HepG2 (cell line): ENCODE data around the gene PPP2R2C. TPM values are rescaled to one million over a fixed set of nuclear protein-coding genes. Genes with fewer than 3 reads are reported as not detected.

Experiments
- BCL6 ChIP-seq: IDR thresholded peaks from 2 replicates; pipeline ENCODE4 v1.6.1; 2016; ENCODE audit warnings: missing genetic modification reagents, missing compliant biosample characterization
- CCDC6 ChIP-seq: sonication (generic); formaldehyde crosslinking; IDR thresholded peaks from 2 replicates; pipeline ENCODE4 v1.8.1; 2022; ENCODE audit warnings: mild to moderate bottlenecking, missing genetic modification reagents, moderate library complexity
- FOXA1 ChIP-seq, 2 experiments: fragments of 450-650 bp in 1 of 2; sonication (generic) in 1 of 2; formaldehyde crosslinking in 1 of 2; IDR thresholded peaks; 2 replicates each; pipeline versions ENCODE4 v1.4.0 to v1.6.1; 2016 to 2020; ENCODE audit warnings: missing genetic modification reagents in 1 of 2
- FOXJ3 ChIP-seq: sonication (generic); formaldehyde crosslinking; IDR thresholded peaks from 2 replicates; pipeline ENCODE4 v1.4.0; 2020; ENCODE audit warnings: missing genetic modification reagents, mild to moderate bottlenecking, borderline replicate concordance
- GATAD1 ChIP-seq: IDR thresholded peaks from 2 replicates; pipeline ENCODE4 v1.6.1; 2016; ENCODE audit warnings: missing genetic modification reagents, missing compliant biosample characterization
- GTF2F1 ChIP-seq: fragments of 150-350 bp; IDR thresholded peaks from 2 replicates; pipeline ENCODE4 v1.6.1; 2014; ENCODE audit warnings: low read length
- MBNL3 ChIP-seq: fragments of 250-450 bp; sonication (Bioruptor Pico); conservative IDR thresholded peaks from 2 replicates; pipeline ENCODE4 v1.8.0; 2022; ENCODE audit warnings: mild to moderate bottlenecking, inconsistent platforms
- SYNCRIP ChIP-seq: fragments of 200-400 bp; formaldehyde crosslinking; IDR thresholded peaks from 2 replicates; pipeline ENCODE4 v1.6.1; 2018; ENCODE audit warnings: mild to moderate bottlenecking, low read depth, low read length; ENCODE audit not compliant: insufficient read depth
- TRAFD1 ChIP-seq: sonication (generic); formaldehyde crosslinking; IDR thresholded peaks from 2 replicates; pipeline ENCODE4 v1.5.1; 2020; ENCODE audit warnings: missing genetic modification reagents, mild to moderate bottlenecking, borderline replicate concordance
- ZNF224 ChIP-seq: sonication (generic); formaldehyde crosslinking; IDR thresholded peaks from 2 replicates; pipeline ENCODE4 v1.5.0; 2020; ENCODE audit warnings: mild to moderate bottlenecking, missing genetic modification reagents
- ZNF234 ChIP-seq: sonication (generic); formaldehyde crosslinking; conservative IDR thresholded peaks from 2 replicates; pipeline ENCODE4 v1.5.1; 2020; ENCODE audit warnings: mild to moderate bottlenecking, missing genetic modification reagents
- ZNF296 ChIP-seq: sonication (generic); formaldehyde crosslinking; conservative IDR thresholded peaks from 2 replicates; pipeline ENCODE4 v1.5.0; 2020; ENCODE audit warnings: mild to moderate bottlenecking, missing genetic modification reagents
- ZNF3 ChIP-seq: IDR thresholded peaks from 2 replicates; pipeline ENCODE4 v1.7.0; 2017; ENCODE audit warnings: inconsistent platforms
- ZNF354B ChIP-seq: sonication (generic); formaldehyde crosslinking; IDR thresholded peaks from 2 replicates; pipeline ENCODE4 v1.8.0; 2022; ENCODE audit warnings: mild to moderate bottlenecking, missing genetic modification reagents
- ZNF468 ChIP-seq: sonication (generic); formaldehyde crosslinking; IDR thresholded peaks from 2 replicates; pipeline ENCODE4 v1.8.0; 2022; ENCODE audit warnings: mild to moderate bottlenecking, moderate library complexity, missing genetic modification reagents
- ZNF7 ChIP-seq: IDR thresholded peaks from 2 replicates; pipeline ENCODE4 v1.6.1; 2016; ENCODE audit warnings: missing biosample characterization, missing genetic modification reagents
- ZNF775 ChIP-seq: sonication (generic); formaldehyde crosslinking; IDR thresholded peaks from 2 replicates; pipeline ENCODE4 v1.4.0; 2020; ENCODE audit warnings: missing genetic modification reagents, mild to moderate bottlenecking, moderate library complexity, borderline replicate concordance
- ZNF879 ChIP-seq: sonication (generic); formaldehyde crosslinking; IDR thresholded peaks from 2 replicates; pipeline ENCODE4 v1.8.1; 2023; ENCODE audit warnings: missing genetic modification reagents
- polyA plus RNA-seq, 8 experiments: library from polyadenylated mRNA; depleted of rRNA in 3 of 8; stranded (reverse) in 7 of 8; unstranded in 1 of 8; fragments of >200 nt; fragmentation: Illumina TruSeq in 4 of 8; extraction: Trizol in 4 of 8; gene quantifications; 2 replicates each; pipeline versions ENCODE4 v1.2.1 to v1.2.3, GENCODE V29; 2011 to 2016; ENCODE audit warnings: low read depth in 4 of 8, missing spikeins in 1 of 8, mixed read lengths in 1 of 8; ENCODE audit not compliant: insufficient read depth in 1 of 8
- total RNA-seq, 5 experiments: library from RNA; depleted of rRNA; stranded (reverse); fragments of >200 nt; fragmentation: Illumina TruSeq; extraction: Trizol; gene quantifications; 2 replicates each; pipeline ENCODE4 v1.2.3, GENCODE V29; 2016; ENCODE audit warnings: low read depth in 1 of 5
- TF ChIP-seq, protein P1 (sequence below): sonication (generic); formaldehyde crosslinking; IDR thresholded peaks from 2 replicates; pipeline ENCODE4 v1.5.0; 2020; ENCODE audit warnings: missing genetic modification reagents
- TF ChIP-seq, protein P2 (sequence below): sonication (generic); formaldehyde crosslinking; IDR thresholded peaks from 2 replicates; pipeline ENCODE4 v1.4.0; 2020; ENCODE audit warnings: mild to moderate bottlenecking, missing genetic modification reagents

PPP2R2C gene
- total and polyA plus RNA-seq, 2 of the 13 experiments (the other 11 are each of a cell fraction or from before 2014, with no cell fraction given): 0.60 to 8.6 TPM

DNA sequence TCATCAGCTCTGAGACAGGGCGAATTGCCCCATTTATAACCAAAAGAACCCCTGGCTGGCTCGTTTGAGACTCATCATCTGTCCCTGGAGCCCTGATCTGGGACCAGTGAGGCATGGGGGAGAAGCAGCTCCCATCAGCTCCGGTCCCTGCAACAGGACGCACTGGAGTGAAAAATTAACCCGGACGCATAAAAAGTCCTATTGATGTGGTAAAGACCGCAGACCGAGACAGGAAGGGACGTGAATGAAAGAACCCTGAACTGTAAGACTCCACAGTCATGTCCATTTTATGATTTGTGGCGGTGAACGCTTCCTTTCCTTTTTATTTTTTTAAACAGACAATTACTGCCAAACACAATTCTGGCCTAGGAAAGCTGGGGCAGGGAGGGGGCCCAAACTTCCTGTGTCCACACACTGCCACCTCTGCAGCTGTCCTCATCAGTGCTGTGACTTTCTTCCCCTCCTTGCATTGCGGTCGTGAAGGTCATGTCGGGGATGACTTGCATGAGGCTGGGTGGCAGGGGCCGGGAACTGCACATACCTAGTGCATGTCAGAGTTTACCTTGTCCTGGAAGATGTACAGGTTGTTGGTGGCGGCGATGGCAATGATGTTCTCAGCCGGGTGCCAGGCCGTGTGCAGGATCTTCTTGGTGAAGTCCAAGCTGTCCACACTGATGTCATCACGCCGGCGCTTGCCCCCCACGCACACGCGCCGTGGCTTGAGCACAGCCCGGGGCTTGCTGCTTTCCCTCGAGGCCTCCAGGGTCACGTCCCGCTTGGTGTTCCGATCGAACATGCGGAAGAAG, 149.4 kb downstream of the PPP2R2C start (continued):
- no peak for TF ChIP-seq MBNL3 (CRISPR knock-in tag)
- no peak for TF ChIP-seq GTF2F1
- no peak for TF ChIP-seq ZNF879 (CRISPR knock-in tag)
- no peak for TF ChIP-seq ZNF224 (CRISPR knock-in tag)
- TF ChIP-seq TRAFD1 (CRISPR knock-in tag): no peak
- no peak for TF ChIP-seq SYNCRIP
- TF ChIP-seq, protein P1, sequence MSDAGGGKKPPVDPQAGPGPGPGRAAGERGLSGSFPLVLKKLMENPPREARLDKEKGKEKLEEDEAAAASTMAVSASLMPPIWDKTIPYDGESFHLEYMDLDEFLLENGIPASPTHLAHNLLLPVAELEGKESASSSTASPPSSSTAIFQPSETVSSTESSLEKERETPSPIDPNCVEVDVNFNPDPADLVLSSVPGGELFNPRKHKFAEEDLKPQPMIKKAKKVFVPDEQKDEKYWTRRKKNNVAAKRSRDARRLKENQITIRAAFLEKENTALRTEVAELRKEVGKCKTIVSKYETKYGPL (CRISPR knock-in tag): no peak
- no peak for TF ChIP-seq ZNF468 (CRISPR knock-in tag)
- TF ChIP-seq BCL6: 0 out of 2 replicates have a peak, but pooled peaks have one; percentile 29
- TF ChIP-seq ZNF354B (CRISPR knock-in tag): no peak
- no peak for TF ChIP-seq ZNF3 (CRISPR knock-in tag)
- no peak for TF ChIP-seq FOXJ3 (CRISPR knock-in tag)
- no peak for TF ChIP-seq FOXA1 (IDR thresholded peaks at IDR 0.05)
- TF ChIP-seq FOXA1 (CRISPR knock-in tag; IDR thresholded peaks at IDR 0.05): peak; percentile 41; the same call in 1 of the 2 replicates
- 0 out of 2 replicates have a peak, but pooled peaks have one; percentile 29 for TF ChIP-seq ZNF7
- TF ChIP-seq ZNF296: no peak
- no peak for TF ChIP-seq CCDC6 (CRISPR knock-in tag)
- TF ChIP-seq, protein P2, sequence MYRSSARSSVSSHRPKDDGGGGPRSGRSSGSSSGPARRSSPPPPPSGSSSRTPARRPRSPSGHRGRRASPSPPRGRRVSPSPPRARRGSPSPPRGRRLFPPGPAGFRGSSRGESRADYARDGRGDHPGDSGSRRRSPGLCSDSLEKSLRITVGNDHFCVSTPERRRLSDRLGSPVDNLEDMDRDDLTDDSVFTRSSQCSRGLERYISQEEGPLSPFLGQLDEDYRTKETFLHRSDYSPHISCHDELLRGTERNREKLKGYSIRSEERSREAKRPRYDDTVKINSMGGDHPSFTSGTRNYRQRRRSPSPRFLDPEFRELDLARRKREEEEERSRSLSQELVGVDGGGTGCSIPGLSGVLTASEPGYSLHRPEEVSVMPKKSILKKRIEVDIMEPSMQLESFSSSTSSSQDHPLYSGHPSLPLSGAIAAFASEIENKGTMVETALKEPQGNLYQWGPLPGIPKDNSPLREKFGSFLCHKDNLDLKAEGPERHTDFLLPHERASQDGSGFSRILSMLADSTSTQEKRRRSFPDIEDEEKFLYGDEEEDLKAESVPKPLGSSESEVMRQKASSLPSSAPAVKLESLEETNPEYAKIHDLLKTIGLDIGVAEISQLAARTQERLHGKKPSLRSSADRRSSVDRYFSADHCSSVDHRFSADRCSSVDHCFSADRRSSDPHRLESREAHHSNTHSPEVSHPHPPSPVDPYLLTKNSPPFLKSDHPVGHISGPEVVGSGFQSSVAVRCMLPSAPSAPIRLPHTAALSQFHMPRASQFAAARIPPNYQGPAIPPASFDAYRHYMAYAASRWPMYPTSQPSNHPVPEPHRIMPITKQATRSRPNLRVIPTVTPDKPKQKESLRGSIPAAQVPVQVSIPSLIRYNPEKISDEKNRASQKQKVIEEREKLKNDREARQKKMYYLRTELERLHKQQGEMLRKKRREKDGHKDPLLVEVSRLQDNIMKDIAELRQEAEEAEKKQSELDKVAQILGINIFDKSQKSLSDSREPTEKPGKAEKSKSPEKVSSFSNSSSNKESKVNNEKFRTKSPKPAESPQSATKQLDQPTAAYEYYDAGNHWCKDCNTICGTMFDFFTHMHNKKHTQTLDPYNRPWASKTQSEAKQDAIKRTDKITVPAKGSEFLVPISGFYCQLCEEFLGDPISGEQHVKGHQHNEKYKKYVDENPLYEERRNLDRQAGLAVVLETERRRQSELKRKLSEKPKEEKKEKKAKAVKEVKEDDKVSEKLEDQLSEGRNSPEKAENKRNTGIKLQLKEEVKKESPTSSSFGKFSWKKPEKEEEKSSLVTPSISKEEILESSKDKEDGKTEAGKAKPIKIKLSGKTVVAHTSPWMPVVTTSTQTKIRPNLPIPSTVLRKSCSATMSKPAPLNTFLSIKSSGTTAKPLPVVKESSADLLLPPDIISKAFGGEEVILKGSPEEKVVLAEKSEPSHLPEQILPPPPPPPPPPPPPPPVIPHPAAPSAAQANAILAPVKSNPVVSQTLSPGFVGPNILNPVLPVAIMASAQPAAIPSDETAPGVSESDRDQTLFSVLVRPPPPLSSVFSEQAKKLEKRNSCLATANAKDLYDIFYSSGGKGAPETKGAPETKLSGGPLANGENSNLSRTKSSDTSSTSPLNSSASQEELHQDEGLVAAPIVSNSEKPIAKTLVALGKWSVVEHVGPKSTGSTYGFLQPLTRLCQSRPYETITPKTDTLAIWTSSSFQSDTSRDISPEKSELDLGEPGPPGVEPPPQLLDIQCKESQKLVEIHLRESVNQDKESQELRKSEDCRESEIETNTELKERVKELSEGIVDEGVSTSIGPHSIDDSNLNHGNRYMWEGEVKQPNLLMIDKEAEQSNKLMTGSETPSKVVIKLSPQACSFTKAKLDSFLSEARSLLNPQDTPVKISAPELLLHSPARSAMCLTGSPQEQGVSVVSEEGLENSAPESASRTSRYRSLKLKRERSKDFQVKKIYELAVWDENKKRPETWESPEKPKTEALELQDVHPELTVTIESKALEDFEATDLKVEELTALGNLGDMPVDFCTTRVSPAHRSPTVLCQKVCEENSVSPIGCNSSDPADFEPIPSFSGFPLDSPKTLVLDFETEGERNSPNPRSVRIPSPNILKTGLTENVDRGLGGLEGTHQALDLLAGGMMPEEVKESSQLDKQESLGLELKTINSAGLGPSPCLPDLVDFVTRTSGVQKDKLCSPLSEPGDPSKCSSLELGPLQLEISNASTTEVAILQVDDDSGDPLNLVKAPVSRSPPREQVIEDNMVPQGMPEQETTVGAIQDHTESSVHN: no peak
- TF ChIP-seq ZNF234: no peak
- no peak for TF ChIP-seq ZNF775 (CRISPR knock-in tag)
- TF ChIP-seq GATAD1 (CRISPR knock-in tag): peak; percentile 42; the same call in 1 of the 2 replicates
